Lower lobe of right lung (tissue), 2 donors: Measurements from ENCODE around the gene ARL10. TPM values are rescaled to one million over a fixed set of nuclear protein-coding genes. Genes with fewer than 3 reads are reported as not detected.

Experiments used
- ATAC-seq, 2 donors: fragments of 200-7000 bp; cut with Tn5 transposase; one replicate each; pipeline ENCODE4 v1.9.1; 2020 to 2022; ENCODE audit warnings: mild to moderate bottlenecking in 2 of 2, moderate library complexity in 2 of 2
- DNase-seq: peaks from one replicate; pipeline ENCODE4 v3.0.0-alpha.2; 2020
- H3K27ac ChIP-seq: fragments of 200-600 bp; one replicate; pipeline ENCODE4 v1.8.0; 2022
- H3K27me3 ChIP-seq: fragments of 200-600 bp; one replicate; pipeline ENCODE4 v1.8.0; 2022; ENCODE audit warnings: low read depth
- H3K36me3 ChIP-seq: fragments of 200-600 bp; one replicate; pipeline ENCODE4 v1.8.0; 2022; ENCODE audit warnings: mild to moderate bottlenecking
- H3K4me1 ChIP-seq: fragments of 200-600 bp; one replicate; pipeline ENCODE4 v1.8.0; 2022
- H3K4me3 ChIP-seq: fragments of 200-600 bp; one replicate; pipeline ENCODE4 v1.8.0; 2022; ENCODE audit warnings: mild to moderate bottlenecking
- H3K9me3 ChIP-seq: fragments of 200-600 bp; one replicate; pipeline ENCODE4 v1.8.0; 2022
- intact Hi-C: fragments of 100-400 bp; cut with DNase I; formaldehyde crosslinking; loops from one replicate; pipeline ENCODE4 v1.11.0; 2022
- total RNA-seq: library from RNA; stranded (reverse); fragmentation: NEBNext Ultra II Directional; extraction: Animal tissue kit (Norgen Biotek cat#: 25700); gene quantifications from one replicate; pipeline ENCODE4 v1.2.1, GENCODE V29; 2021
- TF ChIP-seq, protein P1 (sequence below): fragments of 200-600 bp; IDR thresholded peaks from one replicate; pipeline ENCODE4 v1.8.0; 2022; ENCODE audit warnings: antibody characterized with exemption, mild to moderate bottlenecking
- donor health status: DM: no; HTN: yes; CAD: no; lungs with severe emphysema.

Gene ARL10
- total RNA-seq, 1 donor from 2014 or later: 5.4 TPM

DNA sequence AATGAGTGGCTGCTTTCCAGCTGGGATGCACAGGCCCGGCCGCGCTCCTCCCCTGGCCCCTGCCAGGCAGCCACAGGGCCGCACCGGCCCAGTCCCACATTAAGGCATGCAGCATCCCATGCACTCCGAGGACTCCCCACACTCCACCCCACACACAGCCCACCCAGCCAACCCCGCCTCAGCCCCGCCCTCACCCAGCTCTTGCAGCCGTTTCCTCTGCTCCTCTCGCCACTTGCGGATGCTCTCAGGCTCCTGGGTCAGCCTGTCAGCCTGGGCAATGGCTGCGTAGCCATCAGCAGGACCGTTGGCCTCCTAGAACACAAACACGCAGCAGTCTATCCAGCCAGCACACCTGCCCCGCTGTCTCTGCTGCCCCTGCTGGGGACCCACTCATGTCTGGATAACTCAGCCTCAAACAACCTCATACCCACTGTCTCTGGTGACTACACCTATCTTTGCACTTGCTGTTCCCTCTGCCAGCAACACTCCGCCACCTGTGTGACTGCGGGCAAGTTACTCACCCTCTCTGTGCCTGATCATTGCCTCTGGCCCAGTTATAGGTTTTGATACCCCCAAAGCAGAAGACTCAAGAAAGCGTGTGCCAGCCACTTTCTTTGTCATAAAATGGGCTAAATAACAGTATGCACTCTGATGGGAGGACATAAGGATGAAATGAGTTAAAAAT, 32.6 kb downstream of the ARL10 start:
- no peaks in the 10 kb centered on the region for H3K9me3 ChIP-seq
- H3K36me3 ChIP-seq: peaks cover 41% of the 10 kb centered on the region
- H3K27me3 ChIP-seq: no peaks in the 10 kb centered on the region
- H3K4me1 ChIP-seq: peaks cover 5% of the 10 kb centered on the region
- no peak overlapping the region for H3K27ac ChIP-seq
- intact Hi-C loops: no loop called here
- TF ChIP-seq, protein P1, sequence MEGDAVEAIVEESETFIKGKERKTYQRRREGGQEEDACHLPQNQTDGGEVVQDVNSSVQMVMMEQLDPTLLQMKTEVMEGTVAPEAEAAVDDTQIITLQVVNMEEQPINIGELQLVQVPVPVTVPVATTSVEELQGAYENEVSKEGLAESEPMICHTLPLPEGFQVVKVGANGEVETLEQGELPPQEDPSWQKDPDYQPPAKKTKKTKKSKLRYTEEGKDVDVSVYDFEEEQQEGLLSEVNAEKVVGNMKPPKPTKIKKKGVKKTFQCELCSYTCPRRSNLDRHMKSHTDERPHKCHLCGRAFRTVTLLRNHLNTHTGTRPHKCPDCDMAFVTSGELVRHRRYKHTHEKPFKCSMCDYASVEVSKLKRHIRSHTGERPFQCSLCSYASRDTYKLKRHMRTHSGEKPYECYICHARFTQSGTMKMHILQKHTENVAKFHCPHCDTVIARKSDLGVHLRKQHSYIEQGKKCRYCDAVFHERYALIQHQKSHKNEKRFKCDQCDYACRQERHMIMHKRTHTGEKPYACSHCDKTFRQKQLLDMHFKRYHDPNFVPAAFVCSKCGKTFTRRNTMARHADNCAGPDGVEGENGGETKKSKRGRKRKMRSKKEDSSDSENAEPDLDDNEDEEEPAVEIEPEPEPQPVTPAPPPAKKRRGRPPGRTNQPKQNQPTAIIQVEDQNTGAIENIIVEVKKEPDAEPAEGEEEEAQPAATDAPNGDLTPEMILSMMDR: no peak
- ATAC-seq (no peak), DNase-seq (no peak)
- H3K4me3 ChIP-seq: no peak overlapping the region

DNA sequence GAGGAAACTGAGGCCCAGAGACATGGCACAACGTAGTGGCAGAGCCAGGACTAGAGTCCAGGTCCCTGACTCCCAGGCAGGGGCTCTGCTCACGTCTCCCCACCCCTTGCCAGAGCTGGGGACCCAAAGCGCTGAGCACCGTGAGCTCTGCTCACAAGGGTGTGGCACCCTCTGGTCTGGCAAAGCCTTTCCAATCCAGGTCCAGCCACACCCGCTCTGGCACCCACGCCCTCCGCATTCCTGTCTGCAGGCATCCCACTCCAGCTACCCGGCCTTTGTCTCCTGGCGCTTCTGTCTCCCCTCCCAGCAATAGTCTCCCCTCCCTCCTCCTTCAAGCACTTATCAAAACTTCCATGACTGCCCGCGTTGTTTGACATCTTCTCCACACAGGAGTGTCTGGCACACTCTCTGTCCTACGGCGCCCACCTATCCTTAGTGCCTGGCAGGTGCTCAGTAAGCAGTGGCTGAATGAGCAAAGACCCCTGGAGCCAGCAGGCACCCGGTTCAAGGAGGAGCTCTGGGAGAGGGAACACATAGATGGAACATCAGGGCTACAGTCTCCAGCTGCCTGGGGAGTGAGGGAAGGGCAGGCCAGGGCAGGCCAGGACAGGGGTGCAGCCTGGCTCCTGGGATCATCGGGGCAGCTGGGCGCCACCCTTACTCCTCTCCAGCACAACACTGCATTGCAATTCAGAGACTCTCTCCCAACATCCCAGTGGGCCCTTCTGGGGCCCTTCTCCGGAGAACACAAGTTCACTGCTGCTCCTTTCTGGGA, 35.3 kb downstream of the ARL10 start:
- ATAC-seq: peak; percentile 40 to 59
- intact Hi-C loops: no loop called here
- Histone ChIP-seq H3K27ac (no peak overlapping the region), H3K4me3 (no peak overlapping the region), H3K27me3 (no peaks in the 10 kb centered on the region), H3K9me3 (no peaks in the 10 kb centered on the region), H3K36me3 (peaks cover 36% of the 10 kb centered on the region), H3K4me1 (peaks cover 1% of the 10 kb centered on the region)
- DNase-seq: no peak
- TF ChIP-seq, protein P1: no peak

DNA sequence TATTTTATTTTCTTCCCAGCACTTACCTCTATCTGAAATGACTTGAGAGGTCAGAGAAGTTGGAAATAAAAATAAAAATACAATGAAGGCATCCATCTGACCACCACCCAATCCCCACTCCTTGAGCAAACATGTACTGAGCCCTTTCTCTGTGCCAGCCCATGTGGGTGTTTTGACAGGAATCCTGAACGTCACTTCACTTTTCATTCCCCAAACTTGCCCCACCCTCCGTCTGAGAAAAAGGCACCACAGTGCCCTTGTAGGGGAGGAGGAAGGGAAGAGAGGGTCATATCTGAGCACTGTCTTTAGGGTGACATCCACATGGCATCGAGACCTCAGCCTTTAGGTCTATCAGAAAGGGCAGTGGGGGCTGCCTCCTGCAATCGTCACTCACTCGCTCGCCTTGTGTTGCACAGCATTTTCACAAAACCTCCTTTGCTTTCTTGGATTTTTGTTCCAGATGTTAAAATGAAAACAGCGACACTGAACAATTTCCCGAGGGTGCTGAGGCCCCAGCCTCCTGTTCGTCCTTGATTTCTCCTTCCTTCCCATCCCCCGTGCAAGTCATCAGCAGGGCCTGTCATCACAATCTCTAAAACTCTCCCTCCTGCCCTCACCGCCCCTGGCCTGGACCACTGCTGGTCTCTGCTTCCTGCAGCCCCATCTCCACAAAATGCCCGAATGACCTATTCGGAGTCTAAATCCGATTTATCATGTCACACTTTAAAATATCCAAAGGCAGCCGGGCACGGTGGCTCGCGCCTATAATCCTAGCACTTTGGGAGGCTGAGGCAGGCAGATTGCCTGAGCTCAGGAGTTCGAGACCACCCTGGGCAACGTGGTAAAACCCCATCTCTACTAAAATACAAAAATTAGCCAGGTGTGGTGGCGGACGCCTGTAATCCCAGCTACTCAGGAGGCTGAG, 36.3 kb downstream of the ARL10 start:
- Histone ChIP-seq H3K4me3 (no peak overlapping the region), H3K27me3 (no peaks in the 10 kb centered on the region), H3K4me1 (no peaks in the 10 kb centered on the region), H3K36me3 (peaks cover 39% of the 10 kb centered on the region), H3K9me3 (no peaks in the 10 kb centered on the region), H3K27ac (no peak overlapping the region)
- intact Hi-C loops: no loop called here
- no peak for ATAC-seq
- no peak for DNase-seq
- TF ChIP-seq, protein P1: no peak

DNA sequence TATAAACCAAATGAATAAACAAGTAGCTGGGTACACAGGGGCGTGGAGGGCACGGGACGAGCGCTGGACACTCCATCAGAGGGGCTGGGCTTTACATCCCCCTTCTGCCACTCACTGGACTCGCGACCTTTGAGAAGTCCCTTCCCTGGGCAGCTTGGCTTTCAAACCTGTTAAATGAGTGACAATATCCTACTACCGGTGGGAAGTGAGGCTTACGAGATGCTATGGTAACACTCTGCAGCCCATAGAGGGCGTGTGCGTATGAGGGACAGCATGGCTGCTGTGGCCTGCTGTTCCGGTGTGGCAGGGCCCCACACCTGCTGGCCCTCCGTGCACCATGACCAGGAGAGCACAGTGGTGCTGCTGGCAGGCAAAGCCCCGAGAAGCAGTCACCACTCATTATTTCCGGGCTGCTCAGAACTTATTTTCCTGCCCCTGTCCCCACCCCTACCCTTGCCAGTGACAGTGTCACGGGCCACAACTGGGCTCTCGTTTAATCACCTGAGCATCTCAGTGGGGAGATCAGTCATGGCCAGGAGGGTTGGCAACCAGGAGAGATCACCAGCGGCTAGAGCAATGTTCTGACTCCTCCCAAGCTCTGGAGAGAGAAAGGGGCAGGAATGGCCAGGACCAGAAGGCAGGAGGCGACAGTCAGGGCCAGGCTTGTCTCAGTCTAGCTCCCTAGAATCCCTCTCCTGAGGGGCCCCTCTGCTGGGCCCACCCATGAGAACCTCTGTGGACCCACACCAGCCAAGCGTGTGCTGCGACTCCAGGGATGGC, 40.6 kb downstream of the ARL10 start:
- Histone ChIP-seq H3K9me3 (no peaks in the 10 kb centered on the region), H3K27me3 (no peaks in the 10 kb centered on the region), H3K4me3 (no peak overlapping the region), H3K27ac (no peak overlapping the region), H3K36me3 (peaks cover 60% of the 10 kb centered on the region), H3K4me1 (peaks cover under 1% of the 10 kb centered on the region)
- intact Hi-C loops: no loop called here
- no peak for DNase-seq
- TF ChIP-seq, protein P1: no peak
- no peak for ATAC-seq
